Natural killer cell (primary cell): Measurements from ENCODE around the gene BICD1. TPM values are rescaled to one million over a fixed set of nuclear protein-coding genes. Genes with fewer than 3 reads are reported as not detected.

Experiments used
- ATAC-seq, 3 donors: fragments of 150-1000 bp in 2 of 3; fragments of 200-7000 bp in 1 of 3; cut with Tn5 transposase; 1 replicate in 1 of 3; 2 replicates in 2 of 3; pipeline ENCODE4 v1.10.0; 2021; ENCODE audit warnings: mild to moderate bottlenecking in 2 of 3, moderate library complexity in 2 of 3
- DNase-seq, 2 donors: peaks; one replicate each; pipeline versions ENCODE4 v3.0.0 to v3.0.0-alpha.2; 2013 to 2021; ENCODE audit warnings: mixed read lengths in 1 of 2
- H3K27ac ChIP-seq: one replicate; pipeline ENCODE4 v1.5.1; 2013; ENCODE audit warnings: mild to moderate bottlenecking, low read length
- H3K27me3 ChIP-seq: one replicate; pipeline ENCODE4 v1.6.1; 2013; ENCODE audit warnings: low read length; ENCODE audit not compliant: control insufficient read depth, insufficient read depth
- H3K36me3 ChIP-seq: one replicate; pipeline ENCODE4 v1.6.1; 2013; ENCODE audit warnings: low read length; ENCODE audit not compliant: control insufficient read depth, insufficient read depth
- H3K4me1 ChIP-seq: one replicate; pipeline ENCODE4 v1.6.1; 2013; ENCODE audit warnings: low read length; ENCODE audit not compliant: control insufficient read depth, insufficient read depth
- H3K4me3 ChIP-seq: one replicate; pipeline ENCODE4 v1.5.1; 2013; ENCODE audit warnings: low read length
- H3K9me3 ChIP-seq: one replicate; pipeline ENCODE4 v1.6.1; 2013; ENCODE audit warnings: low read length; ENCODE audit not compliant: control insufficient read depth, insufficient read depth
- H3K27ac Mint-ChIP-seq, 2 donors: one replicate each; pipeline ENCODE4 v1.8.0; 2022; ENCODE audit warnings: mild to moderate bottlenecking in 2 of 2, mixed read lengths in 2 of 2, moderate library complexity in 1 of 2
- H3K27me3 Mint-ChIP-seq, 2 donors: one replicate each; pipeline ENCODE4 v1.8.0; 2022; ENCODE audit warnings: low read depth in 2 of 2, mixed read lengths in 2 of 2
- H3K36me3 Mint-ChIP-seq: one replicate; pipeline ENCODE4 v1.8.0; 2022; ENCODE audit warnings: mixed read lengths
- H3K4me1 Mint-ChIP-seq, 2 donors: one replicate each; pipeline ENCODE4 v1.8.0; 2022; ENCODE audit warnings: mixed read lengths in 2 of 2
- H3K4me3 Mint-ChIP-seq: one replicate; pipeline ENCODE4 v1.8.0; 2022; ENCODE audit warnings: mild to moderate bottlenecking, moderate library complexity, mixed read lengths
- H3K9me3 Mint-ChIP-seq, 2 donors: one replicate each; pipeline ENCODE4 v1.8.0; 2022; ENCODE audit warnings: mixed read lengths in 2 of 2
- CTCF ChIP-seq: fragments of 200-600 bp; IDR thresholded peaks from one replicate; pipeline ENCODE4 v1.8.0; 2022; ENCODE audit warnings: antibody characterized with exemption
- WGBS: methylation state at CpG from one replicate; pipeline ENCODE4 v1.1.7; 2013; ENCODE audit warnings: missing lambda C conversion rate; ENCODE audit not compliant: insufficient coverage; 5-methylcytosine and 5-hydroxymethylcytosine counted together
- intact Hi-C: fragments of 100-400 bp; cut with micrococcal nuclease; formaldehyde crosslinking; loops from one replicate; pipeline ENCODE4 v1.14.2; 2022
- total RNA-seq, 4 donors: library from RNA; stranded (reverse); fragments of 120-200 nt in 1 of 4; gene quantifications; one replicate each; pipeline versions ENCODE4 v1.2.3 to v1.2.4, GENCODE V29; 2013 to 2022

Gene BICD1
- total RNA-seq, 3 donors from 2014 or later (not counting 1 experiment from before 2014, with no cell fraction given), result 10.0 to 16.0 (median 15.5) TPM

- no peaks in the 10 kb centered on the region for H3K4me1 ChIP-seq
- H3K36me3 ChIP-seq, result peaks cover 2% of the 10 kb centered on the region
- no peak overlapping the region for H3K4me3 Mint-ChIP-seq
- no peak overlapping the region for H3K27ac Mint-ChIP-seq
- no peaks in the 10 kb centered on the region for H3K4me1 Mint-ChIP-seq
- DNase-seq (no peak), ATAC-seq (no peak)
- no peaks in the 10 kb centered on the region for H3K9me3 ChIP-seq
- no peaks in the 10 kb centered on the region for H3K27me3 Mint-ChIP-seq
- 97% methylated on average over 5 of the region's 5 CpGs for WGBS
- TF ChIP-seq CTCF, result no peak
- no peaks in the 10 kb centered on the region for H3K9me3 Mint-ChIP-seq
- intact Hi-C loops, result no loop called here
- no peaks in the 10 kb centered on the region for H3K36me3 Mint-ChIP-seq
- H3K27ac ChIP-seq, result no peak overlapping the region
- H3K27me3 ChIP-seq, result no peaks in the 10 kb centered on the region
- H3K4me3 ChIP-seq, result no peak overlapping the region
These were observed 196.5 kb downstream of the BICD1 start for GRCh38 chr12:32303174-32303549.

DNA sequence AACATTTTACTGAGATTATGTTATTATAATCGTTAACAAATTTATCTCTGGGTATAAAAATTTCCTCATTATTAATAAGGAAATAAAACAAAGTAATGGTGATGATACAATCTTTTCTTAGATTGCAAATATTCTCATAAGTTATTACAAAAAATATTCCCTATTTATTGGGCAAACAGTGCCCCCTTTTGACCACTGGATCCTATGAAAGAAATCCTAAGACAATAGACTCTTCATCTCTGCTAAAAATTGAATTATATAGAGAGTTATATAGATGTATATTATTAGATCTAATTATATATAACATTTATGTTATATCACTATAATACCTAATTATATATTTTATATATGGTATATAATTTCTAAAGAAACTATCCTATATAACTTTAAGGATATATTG lies 198.5 kb downstream of the BICD1 start:
- H3K4me1 Mint-ChIP-seq, result no peaks in the 10 kb centered on the region
- intact Hi-C loops, result loop anchor here (2.0 to 5.0 kb wide), 4 partner anchors 244 to 903 kb away; no protein-coding TSS in a partner anchor

DNA sequence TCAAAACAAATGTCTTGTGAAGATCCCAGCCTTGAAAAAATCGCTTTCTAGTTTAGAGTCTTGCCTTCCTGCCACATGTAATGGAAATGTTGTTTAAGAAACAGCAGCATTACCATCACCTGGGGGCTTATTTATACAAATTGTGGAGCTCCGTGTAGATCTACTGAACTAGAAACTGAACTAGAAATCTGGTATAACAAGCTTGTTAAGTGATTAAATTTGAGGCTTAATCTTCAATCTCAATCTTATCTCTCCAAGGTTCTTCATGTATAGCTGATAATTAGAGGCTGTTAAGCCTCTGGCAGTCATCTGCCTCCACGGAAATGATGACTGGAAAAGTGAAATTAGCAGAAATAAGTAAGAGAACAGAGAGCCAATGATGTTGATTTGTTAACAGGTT lies 200.7 kb downstream of the BICD1 start:
- H3K36me3 Mint-ChIP-seq, result no peaks in the 10 kb centered on the region
- H3K27me3 Mint-ChIP-seq, result no peaks in the 10 kb centered on the region
- ATAC-seq (no peak), DNase-seq (no peak)
- H3K27ac Mint-ChIP-seq, result no peak overlapping the region
- Histone ChIP-seq H3K27me3 (no peaks in the 10 kb centered on the region), H3K27ac (no peak overlapping the region), H3K36me3 (peaks cover 2% of the 10 kb centered on the region), H3K4me3 (no peak overlapping the region), H3K9me3 (no peaks in the 10 kb centered on the region), H3K4me1 (no peaks in the 10 kb centered on the region)
- intact Hi-C loops, result loop anchor here (5.0 kb wide), 2 partner anchors 655 to 905 kb away; no protein-coding TSS in a partner anchor
- no peak for TF ChIP-seq CTCF
- H3K4me3 Mint-ChIP-seq, result no peak overlapping the region
- no peaks in the 10 kb centered on the region for H3K4me1 Mint-ChIP-seq
- no peaks in the 10 kb centered on the region for H3K9me3 Mint-ChIP-seq
- 96% methylated on average over 3 of the region's 3 CpGs for WGBS

More for the DNA sequence above, 198.5 kb downstream of the BICD1 start:
- no peak overlapping the region for H3K27ac Mint-ChIP-seq
- no peaks in the 10 kb centered on the region for H3K9me3 ChIP-seq
- H3K9me3 Mint-ChIP-seq, result no peaks in the 10 kb centered on the region
- H3K27ac ChIP-seq, result no peak overlapping the region
- no peak overlapping the region for H3K4me3 Mint-ChIP-seq
- H3K27me3 Mint-ChIP-seq, result no peaks in the 10 kb centered on the region
- peak in 1 of 3 donors; percentile 29 for ATAC-seq
- WGBS, result no CpG with 5 or more reads among the region's 1 CpG
- H3K36me3 ChIP-seq, result peaks cover 2% of the 10 kb centered on the region
- TF ChIP-seq CTCF, result peak; percentile 60
- peak in 1 of 2 donors; percentile 71 for DNase-seq
- H3K4me1 ChIP-seq, result no peaks in the 10 kb centered on the region
- H3K27me3 ChIP-seq, result no peaks in the 10 kb centered on the region
- no peak overlapping the region for H3K4me3 ChIP-seq
- H3K36me3 Mint-ChIP-seq, result no peaks in the 10 kb centered on the region
